ENCODE data around the gene PREX1.

DNA sequence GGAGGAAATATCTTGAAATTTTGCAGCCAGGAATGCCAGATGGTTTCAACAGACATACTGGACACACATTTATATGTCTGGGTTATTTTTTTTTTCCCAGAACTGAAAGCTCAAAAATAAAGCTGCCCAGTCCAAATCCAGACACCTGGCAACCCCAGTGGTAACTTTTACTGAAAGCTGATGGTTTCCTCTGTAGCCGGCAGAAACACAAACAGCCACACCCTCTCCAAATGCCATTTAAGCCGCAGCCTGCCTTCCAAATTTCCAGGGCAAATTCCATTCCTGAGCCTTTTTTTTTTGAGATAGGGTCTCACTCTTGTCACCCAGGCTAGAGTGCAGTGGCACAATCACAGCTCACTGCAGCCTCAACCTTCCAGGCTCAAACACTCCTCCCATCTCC is 6.5 kb upstream of the PREX1 start:
- TF ChIP-seq, protein P1, sequence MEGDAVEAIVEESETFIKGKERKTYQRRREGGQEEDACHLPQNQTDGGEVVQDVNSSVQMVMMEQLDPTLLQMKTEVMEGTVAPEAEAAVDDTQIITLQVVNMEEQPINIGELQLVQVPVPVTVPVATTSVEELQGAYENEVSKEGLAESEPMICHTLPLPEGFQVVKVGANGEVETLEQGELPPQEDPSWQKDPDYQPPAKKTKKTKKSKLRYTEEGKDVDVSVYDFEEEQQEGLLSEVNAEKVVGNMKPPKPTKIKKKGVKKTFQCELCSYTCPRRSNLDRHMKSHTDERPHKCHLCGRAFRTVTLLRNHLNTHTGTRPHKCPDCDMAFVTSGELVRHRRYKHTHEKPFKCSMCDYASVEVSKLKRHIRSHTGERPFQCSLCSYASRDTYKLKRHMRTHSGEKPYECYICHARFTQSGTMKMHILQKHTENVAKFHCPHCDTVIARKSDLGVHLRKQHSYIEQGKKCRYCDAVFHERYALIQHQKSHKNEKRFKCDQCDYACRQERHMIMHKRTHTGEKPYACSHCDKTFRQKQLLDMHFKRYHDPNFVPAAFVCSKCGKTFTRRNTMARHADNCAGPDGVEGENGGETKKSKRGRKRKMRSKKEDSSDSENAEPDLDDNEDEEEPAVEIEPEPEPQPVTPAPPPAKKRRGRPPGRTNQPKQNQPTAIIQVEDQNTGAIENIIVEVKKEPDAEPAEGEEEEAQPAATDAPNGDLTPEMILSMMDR (conservative IDR thresholded peaks at IDR 0.05 in 1 of 2, IDR thresholded peaks at IDR 0.05 in 1 of 2; ENCODE audit: low read depth in 1 of 2, low read length in 2 of 2), result no peak
- no peak for TF ChIP-seq EZH2 (IDR thresholded peaks at IDR 0.05; ENCODE audit: low read length, missing control alignments)

Data from fibroblast of lung (primary cell).